Neuronal stem cell (in vitro differentiated cells): ENCODE data around the gene MYO1E.

Experiments
- DNase-seq: peaks from one replicate; pipeline ENCODE4 v3.0.0-alpha.2; 2013; ENCODE audit warnings: low spot score
- H2AFZ ChIP-seq: one replicate; pipeline ENCODE4 v1.6.1; 2013; ENCODE audit warnings: mild to moderate bottlenecking, low read length, inconsistent platforms
- H2AK5ac ChIP-seq: 2 replicates; pipeline ENCODE4 v1.6.1; 2013; ENCODE audit warnings: low read depth, mild to moderate bottlenecking, inconsistent platforms, low read length, moderate library complexity, mixed read lengths
- H2BK120ac ChIP-seq: 2 replicates; pipeline ENCODE4 v1.6.1; 2013; ENCODE audit warnings: low read depth, mild to moderate bottlenecking, inconsistent platforms, low read length, moderate library complexity, mixed read lengths
- H2BK12ac ChIP-seq: one replicate; pipeline ENCODE4 v1.6.1; 2013; ENCODE audit warnings: low read length, inconsistent platforms
- H2BK15ac ChIP-seq: 2 replicates; pipeline ENCODE4 v1.6.1; 2013; ENCODE audit warnings: mild to moderate bottlenecking, low read length, inconsistent platforms, mixed read lengths
- H2BK5ac ChIP-seq: one replicate; pipeline ENCODE4 v1.6.1; 2013; ENCODE audit warnings: inconsistent platforms, mild to moderate bottlenecking, low read length, moderate library complexity
- H3K14ac ChIP-seq: one replicate; pipeline ENCODE4 v1.6.1; 2013; ENCODE audit warnings: low read length, inconsistent platforms
- H3K18ac ChIP-seq: 2 replicates; pipeline ENCODE4 v1.6.1; 2013; ENCODE audit warnings: low read length, inconsistent platforms
- H3K23ac ChIP-seq: 2 replicates; pipeline ENCODE4 v1.6.1; 2013; ENCODE audit warnings: low read depth, mild to moderate bottlenecking, mixed read lengths, low read length, inconsistent platforms; ENCODE audit not compliant: poor library complexity
- H3K27ac ChIP-seq: replicated peaks from 3 replicates; pipeline ENCODE4 v1.5.1; 2013; ENCODE audit warnings: low read length, inconsistent platforms
- H3K27me3 ChIP-seq, 3 experiments: 2 replicates each; pipeline ENCODE4 v1.6.1; 2013; ENCODE audit warnings: low read length in 3 of 3, mild to moderate bottlenecking in 2 of 3, inconsistent platforms in 1 of 3, low read depth in 1 of 3, mixed read lengths in 1 of 3, moderate library complexity in 1 of 3; ENCODE audit not compliant: control insufficient read depth in 3 of 3, insufficient read depth in 3 of 3
- H3K36me3 ChIP-seq, 2 donors: replicated peaks in 1 of 2; 2 replicates each; pipeline ENCODE4 v1.6.1; 2013; ENCODE audit warnings: low read length in 2 of 2; ENCODE audit not compliant: control insufficient read depth in 2 of 2, insufficient read depth in 2 of 2
- H3K4ac ChIP-seq: 2 replicates; pipeline ENCODE4 v1.6.1; 2013; ENCODE audit warnings: inconsistent platforms, mild to moderate bottlenecking, low read length, moderate library complexity
- H3K4me1 ChIP-seq, 2 donors: 1 replicate in 1 of 2; 2 replicates in 1 of 2; pipeline ENCODE4 v1.6.1; 2013; ENCODE audit warnings: low read length in 2 of 2, low read depth in 1 of 2; ENCODE audit not compliant: control insufficient read depth in 2 of 2, insufficient read depth in 1 of 2
- H3K4me2 ChIP-seq: one replicate; pipeline ENCODE4 v1.6.1; 2013; ENCODE audit warnings: mild to moderate bottlenecking, low read length, inconsistent platforms; ENCODE audit not compliant: insufficient read depth, poor library complexity, severe bottlenecking
- H3K4me3 ChIP-seq, 2 donors: 2 replicates each; pipeline ENCODE4 v1.5.1; 2013; ENCODE audit warnings: low read length in 2 of 2, mild to moderate bottlenecking in 2 of 2, inconsistent platforms in 1 of 2, moderate library complexity in 1 of 2
- H3K79me1 ChIP-seq: one replicate; pipeline ENCODE4 v1.6.1; 2013; ENCODE audit warnings: low read depth, mild to moderate bottlenecking, inconsistent platforms, low read length, moderate library complexity
- H3K9ac ChIP-seq: one replicate; pipeline ENCODE4 v1.6.1; 2013; ENCODE audit warnings: mild to moderate bottlenecking, low read depth, low read length, inconsistent platforms; ENCODE audit not compliant: poor library complexity
- H3K9me3 ChIP-seq, 2 donors: replicated peaks in 1 of 2; 2 replicates each; pipeline versions ENCODE3 to v1.6.1; 2013; ENCODE audit warnings: low read length in 2 of 2, mild to moderate bottlenecking in 2 of 2, inconsistent platforms in 1 of 2, low read depth in 1 of 2, mixed read lengths in 1 of 2, moderate library complexity in 1 of 2; ENCODE audit not compliant: control insufficient read depth in 2 of 2, insufficient read depth in 1 of 2
- H4K8ac ChIP-seq: one replicate; pipeline ENCODE4 v1.6.1; 2013; ENCODE audit warnings: low read depth, mild to moderate bottlenecking, inconsistent platforms, low read length, moderate library complexity
- H4K91ac ChIP-seq: one replicate; pipeline ENCODE4 v1.6.1; 2013; ENCODE audit warnings: low read length, low read depth, mild to moderate bottlenecking, inconsistent platforms; ENCODE audit not compliant: poor library complexity
- WGBS, 2 donors: extraction: QIAGEN DNeasy Blood & Tissue Kit; methylation state at CpG; one replicate each; pipeline ENCODE4 v1.1.7; 2013; ENCODE audit warnings: missing lambda C conversion rate in 2 of 2, mixed read lengths in 1 of 2; ENCODE audit not compliant: insufficient read length in 2 of 2, insufficient replicate concordance in 1 of 2; ENCODE audit errors: extremely low coverage in 2 of 2; 5-methylcytosine and 5-hydroxymethylcytosine counted together

The MYO1E gene

DNA sequence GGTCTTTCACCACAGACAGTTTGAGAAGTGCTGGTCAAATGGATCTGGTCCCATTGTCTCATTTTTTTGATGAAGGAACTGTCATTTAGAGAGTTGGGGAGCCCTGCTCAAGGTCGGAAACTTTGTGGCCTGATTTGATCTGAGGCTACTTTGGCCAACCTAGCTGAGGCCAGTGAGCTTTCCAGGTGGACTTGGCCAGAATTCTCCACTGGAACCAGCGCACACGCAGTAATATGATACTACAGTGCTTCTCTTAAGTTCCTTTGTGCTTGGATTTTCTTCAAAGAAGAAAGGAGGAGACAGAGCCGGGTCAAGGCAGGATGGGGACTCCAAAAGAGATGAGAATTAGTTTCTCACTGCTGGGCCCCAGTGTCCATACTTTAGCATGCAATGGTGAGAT lies 217.2 kb downstream of the MYO1E start:
- no peak overlapping the region for H3K9ac ChIP-seq
- no CpG with 5 or more reads among the region's 4 CpGs for WGBS, 2 donors

DNA sequence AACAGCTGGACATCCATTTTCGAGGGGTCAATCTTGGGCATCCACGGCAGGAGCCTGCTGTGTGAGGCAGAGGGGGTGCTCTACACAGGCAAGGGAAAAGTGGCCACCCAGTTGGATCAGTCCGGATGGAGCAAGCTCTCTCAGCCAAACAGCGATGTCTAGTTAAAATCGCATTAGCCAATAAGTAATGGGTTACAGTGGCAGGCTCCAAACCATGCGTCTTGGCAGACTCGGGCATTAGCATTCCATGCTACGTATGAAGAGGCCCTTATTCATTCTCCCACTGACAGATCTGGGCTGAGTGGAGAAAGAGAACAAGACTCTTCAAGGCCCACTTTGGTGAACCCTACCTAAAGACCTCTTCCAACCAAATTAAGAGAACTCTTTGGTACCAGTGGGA lies 218.4 kb downstream of the MYO1E start:
- WGBS, 2 donors: no CpG with 5 or more reads among the region's 8 CpGs
- Histone ChIP-seq H3K27me3 (no peaks in the 10 kb centered on the region), H3K79me1 (no peaks in the 10 kb centered on the region), H3K18ac (peak overlapping the region; percentile 8), H2BK12ac (no peak overlapping the region), H4K91ac (no peak overlapping the region), H3K4ac (no peak overlapping the region), H3K27ac (no peak overlapping the region), H3K4me2 (no peak overlapping the region), H2BK5ac (no peak overlapping the region), H3K9me3 (no peaks in the 10 kb centered on the region), H3K4me1 (peaks cover 0 to 2% of the 10 kb centered on the region in 2 donors), H4K8ac (no peak overlapping the region), H2AK5ac (no peak overlapping the region), H3K36me3 (peaks cover 8 to 81% of the 10 kb centered on the region in 2 donors), H3K9ac (no peak overlapping the region), H2BK15ac (no peak overlapping the region), H2AFZ (no peak overlapping the region), H3K4me3 (no peak overlapping the region), H2BK120ac (no peak overlapping the region), H3K23ac (no peak overlapping the region), H3K14ac (no peak overlapping the region)
- DNase-seq: no peak

More for the DNA sequence above, 217.2 kb downstream of the MYO1E start:
- Histone ChIP-seq H3K27ac (no peak overlapping the region), H4K8ac (no peak overlapping the region), H3K9me3 (no peaks in the 10 kb centered on the region), H3K27me3 (no peaks in the 10 kb centered on the region), H3K4me2 (no peak overlapping the region), H3K23ac (no peak overlapping the region), H3K14ac (no peak overlapping the region), H2BK15ac (no peak overlapping the region), H3K36me3 (peaks cover 5 to 74% of the 10 kb centered on the region in 2 donors), H3K4me3 (no peak overlapping the region), H3K79me1 (no peaks in the 10 kb centered on the region), H2AK5ac (no peak overlapping the region), H4K91ac (no peak overlapping the region), H3K18ac (no peak overlapping the region), H3K4me1 (peaks cover 0 to 2% of the 10 kb centered on the region in 2 donors), H2BK120ac (no peak overlapping the region), H3K4ac (no peak overlapping the region), H2BK12ac (no peak overlapping the region), H2BK5ac (no peak overlapping the region), H2AFZ (no peak overlapping the region)
- DNase-seq: no peak

DNA sequence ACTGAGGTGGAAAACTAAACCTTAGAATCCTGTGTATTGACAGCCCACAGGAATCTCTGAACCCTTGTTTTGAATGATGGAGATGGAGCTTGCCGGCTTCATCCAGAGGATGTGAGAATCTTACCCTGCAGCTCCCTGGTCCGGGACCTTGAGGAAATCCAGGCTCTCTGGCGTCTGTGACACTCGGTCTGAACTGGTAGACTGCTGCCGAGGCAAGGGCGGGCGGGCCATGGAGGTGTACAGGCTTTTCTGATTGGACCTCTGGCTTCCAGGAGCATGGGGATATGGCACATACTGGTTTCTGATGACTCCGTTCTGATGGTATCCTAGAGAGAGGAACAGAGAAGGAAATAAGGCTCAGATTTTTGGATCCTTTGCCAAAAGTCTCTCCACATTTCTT lies 219.2 kb downstream of the MYO1E start:
- Histone ChIP-seq H3K18ac (no peak overlapping the region), H2BK12ac (no peak overlapping the region), H3K4ac (no peak overlapping the region), H3K4me1 (peaks cover 0 to 2% of the 10 kb centered on the region in 2 donors), H4K91ac (no peak overlapping the region), H3K79me1 (no peaks in the 10 kb centered on the region), H3K36me3 (peaks cover 5 to 74% of the 10 kb centered on the region in 2 donors), H2BK15ac (no peak overlapping the region), H3K9ac (no peak overlapping the region), H2BK5ac (no peak overlapping the region), H3K27ac (no peak overlapping the region), H3K9me3 (no peaks in the 10 kb centered on the region), H2AFZ (no peak overlapping the region), H3K14ac (no peak overlapping the region), H3K4me3 (no peak overlapping the region), H4K8ac (no peak overlapping the region), H3K4me2 (no peak overlapping the region), H2BK120ac (no peak overlapping the region), H3K23ac (no peak overlapping the region), H2AK5ac (no peak overlapping the region), H3K27me3 (no peaks in the 10 kb centered on the region)
- DNase-seq: no peak
- WGBS, 2 donors: no CpG with 5 or more reads among the region's 8 CpGs

DNA sequence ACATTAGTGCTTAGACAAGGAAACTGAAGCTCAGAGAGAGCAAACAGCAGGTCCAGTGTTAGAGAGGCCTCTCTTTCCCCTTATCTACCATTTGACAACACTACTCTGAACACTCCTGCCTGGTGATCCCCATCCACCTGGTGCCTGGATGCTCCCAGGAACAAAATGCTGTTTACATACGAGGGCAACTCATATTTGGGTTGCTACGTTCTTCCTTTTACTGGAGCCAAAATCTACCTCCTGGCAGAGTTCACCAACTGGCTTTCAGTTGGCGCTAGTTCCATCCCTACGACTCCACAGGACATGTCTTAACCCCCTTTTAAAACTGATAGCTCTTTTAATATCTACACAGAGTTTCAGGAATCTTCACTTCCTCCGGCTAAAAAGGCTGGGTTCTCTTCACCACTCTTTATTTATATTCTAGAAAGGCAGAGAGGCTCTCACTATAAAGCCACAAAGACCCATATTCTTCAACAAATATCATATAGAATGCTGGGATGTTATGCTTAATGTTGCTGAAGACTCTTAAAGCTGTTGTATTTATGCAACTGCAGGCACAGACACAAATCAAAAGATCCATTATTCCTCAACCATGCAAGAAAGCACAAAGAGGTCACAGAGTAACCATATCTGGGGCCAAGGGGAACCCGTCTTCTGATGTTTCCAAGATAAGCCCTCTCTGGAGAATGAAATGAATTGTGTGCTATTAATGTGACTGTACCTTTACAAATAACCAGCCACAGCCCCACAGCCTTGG lies 219.8 kb downstream of the MYO1E start:
- no CpG with 5 or more reads among the region's 6 CpGs for WGBS, 2 donors

More for the DNA sequence above, 219.8 kb downstream of the MYO1E start:
- H3K14ac ChIP-seq: no peak overlapping the region
- H2AFZ ChIP-seq: no peak overlapping the region
- no peak overlapping the region for H2BK12ac ChIP-seq
- no peak overlapping the region for H2BK15ac ChIP-seq
- peaks cover 0 to 4% of the 10 kb centered on the region in 2 donors for H3K4me1 ChIP-seq
- H4K8ac ChIP-seq: no peak overlapping the region
- no peaks in the 10 kb centered on the region for H3K79me1 ChIP-seq
- H3K4me2 ChIP-seq: no peak overlapping the region
- no peaks in the 10 kb centered on the region for H3K9me3 ChIP-seq
- H3K9ac ChIP-seq: no peak overlapping the region
- H3K36me3 ChIP-seq: peaks cover 5 to 69% of the 10 kb centered on the region in 2 donors
- H3K4me3 ChIP-seq: no peak overlapping the region
- no peak for DNase-seq
- H2AK5ac ChIP-seq: no peak overlapping the region
- H2BK5ac ChIP-seq: no peak overlapping the region
- no peak overlapping the region for H4K91ac ChIP-seq
- no peak overlapping the region for H3K27ac ChIP-seq
- H3K23ac ChIP-seq: no peak overlapping the region
- no peak overlapping the region for H3K4ac ChIP-seq
- H3K18ac ChIP-seq: no peak overlapping the region
- H3K27me3 ChIP-seq: no peaks in the 10 kb centered on the region
- no peak overlapping the region for H2BK120ac ChIP-seq
